SK-N-SH (cell line): Measurements from ENCODE around the gene PSMG4. TPM values are rescaled to one million over a fixed set of nuclear protein-coding genes. Genes with fewer than 3 reads are reported as not detected.

Experiments
- CTCF ChIA-PET: fragments of 300-600, 350-600 bp; formaldehyde crosslinking; extraction: SDS; loops from one replicate; lab custom pipeline; 2021; lab: Yijun Ruan, JAX
- POLR2A ChIA-PET: fragments of 350-600 bp; sonication (Branson Sonifier 250); formaldehyde crosslinking; extraction: SDS; loops from one replicate; lab custom pipeline; 2020; ENCODE audit warnings: antibody characterized with exemption, inconsistent platforms; lab: Yijun Ruan, JAX
- DNase-seq: peaks from one replicate; pipeline ENCODE4 v3.0.0; 2012
- H2AFZ ChIP-seq: fragments of 200-600 bp; sonication (generic); 2 replicates; pipeline ENCODE4 v1.8.1; 2016; ENCODE audit warnings: antibody characterized with exemption, mild to moderate bottlenecking, low read depth
- H3F3A ChIP-seq: fragments of 200-600 bp; sonication (generic); replicated peaks from 2 replicates; pipeline ENCODE3; 2016; ENCODE audit warnings: antibody characterized with exemption, mild to moderate bottlenecking; ENCODE audit not compliant: insufficient read depth
- H3K27ac ChIP-seq, 2 experiments: fragments of 200-500 bp in 1 of 2; fragments of 200-600 bp in 1 of 2; sonication (Bioruptor generic) in 1 of 2; sonication (generic), shearing (Covaris generic) in 1 of 2; 2 replicates each; pipeline versions ENCODE4 v1.5.1 to v1.6.1; 2014 to 2016; ENCODE audit warnings: low read depth in 2 of 2, inconsistent platforms in 1 of 2, low read length in 1 of 2, mild to moderate bottlenecking in 1 of 2, mixed read lengths in 1 of 2
- H3K27me3 ChIP-seq: fragments of 200-600 bp; sonication (generic), shearing (Covaris generic); 2 replicates; pipeline ENCODE4 v1.6.1; 2016; ENCODE audit warnings: mixed run types; ENCODE audit not compliant: insufficient read depth
- H3K36me3 ChIP-seq, 2 experiments: fragments of 200-500 bp in 1 of 2; fragments of 200-600 bp in 1 of 2; sonication (Bioruptor generic) in 1 of 2; sonication (generic) in 1 of 2; replicated peaks in 1 of 2; 2 replicates each; pipeline versions ENCODE3 to v1.5.1; 2014 to 2016; ENCODE audit warnings: low read length in 1 of 2, mild to moderate bottlenecking in 1 of 2; ENCODE audit not compliant: insufficient read depth in 2 of 2, control insufficient read depth in 1 of 2
- H3K4me1 ChIP-seq, 2 experiments: fragments of 200-500 bp in 1 of 2; fragments of 200-600 bp in 1 of 2; sonication (Bioruptor generic) in 1 of 2; sonication (generic), shearing (Covaris generic) in 1 of 2; 2 replicates each; pipeline versions ENCODE4 v1.5.1 to v1.6.1; 2014 to 2016; ENCODE audit warnings: low read depth in 1 of 2, low read length in 1 of 2, mixed run types in 1 of 2; ENCODE audit not compliant: insufficient read depth in 2 of 2, control insufficient read depth in 1 of 2
- H3K4me2 ChIP-seq: fragments of 200-600 bp; sonication (generic), shearing (Covaris generic); 2 replicates; pipeline ENCODE4 v1.6.1; 2017; ENCODE audit warnings: mixed run types
- H3K4me3 ChIP-seq, 2 experiments: fragments of 200-500 bp in 1 of 2; fragments of 200-600 bp in 1 of 2; sonication (Bioruptor generic) in 1 of 2; sonication (generic), shearing (Covaris generic) in 1 of 2; 2 replicates each; pipeline versions ENCODE4 v1.5.1 to v1.8.1; 2014 to 2016; ENCODE audit warnings: low read depth in 2 of 2, inconsistent platforms in 1 of 2, low read length in 1 of 2, mild to moderate bottlenecking in 1 of 2, mixed read lengths in 1 of 2, moderate library complexity in 1 of 2
- H3K79me2 ChIP-seq: fragments of 200-600 bp; sonication (generic); 2 replicates; pipeline ENCODE4 v1.8.1; 2017; ENCODE audit warnings: mild to moderate bottlenecking; ENCODE audit not compliant: insufficient read depth
- H3K9ac ChIP-seq: fragments of 200-600 bp; sonication (generic); 2 replicates; pipeline ENCODE4 v1.6.1; 2017; ENCODE audit warnings: mixed run types
- H3K9me2 ChIP-seq: fragments of 200-600 bp; sonication (generic); 2 replicates; pipeline ENCODE4 v1.6.1; 2017; ENCODE audit warnings: mixed run types
- H3K9me3 ChIP-seq: fragments of 200-600 bp; sonication (generic); 2 replicates; pipeline ENCODE4 v1.6.1; 2017; ENCODE audit warnings: mixed run types, mild to moderate bottlenecking, moderate library complexity
- H4K20me1 ChIP-seq: fragments of 200-600 bp; sonication (generic); 2 replicates; pipeline ENCODE4 v1.6.1; 2017; ENCODE audit warnings: mild to moderate bottlenecking, mixed run types; ENCODE audit not compliant: insufficient read depth
- CHD2 ChIP-seq: fragments of 150-350 bp; IDR thresholded peaks from 2 replicates; pipeline ENCODE4 v1.6.1; 2018; ENCODE audit warnings: low read length; ENCODE audit not compliant: partially characterized antibody
- CTCF ChIP-seq: fragments of 200-600 bp; sonication (generic); IDR thresholded peaks from 2 replicates; pipeline ENCODE4 v1.6.1; 2017; ENCODE audit warnings: antibody characterized with exemption, mild to moderate bottlenecking, moderate library complexity
- EP300 ChIP-seq, 2 experiments: IDR thresholded peaks; 2 replicates each; pipeline versions ENCODE4 v1.4.0 to v1.6.1; 2012; ENCODE audit warnings: borderline replicate concordance in 1 of 2, low read depth in 1 of 2, low read length in 1 of 2
- FOXJ3 ChIP-seq: sonication (generic); formaldehyde crosslinking; IDR thresholded peaks from 2 replicates; pipeline ENCODE4 v1.5.1; 2020; ENCODE audit warnings: mild to moderate bottlenecking, missing genetic modification reagents
- FOXM1 ChIP-seq: IDR thresholded peaks from 2 replicates; pipeline ENCODE4 v1.4.0; 2012; ENCODE audit warnings: low read depth, mild to moderate bottlenecking
- GATA2 ChIP-seq: sonication (generic); formaldehyde crosslinking; IDR thresholded peaks from 2 replicates; pipeline ENCODE4 v1.5.0; 2020; ENCODE audit warnings: mild to moderate bottlenecking, missing genetic modification reagents
- IRF3 ChIP-seq: fragments of 150-350 bp; IDR thresholded peaks from 2 replicates; pipeline ENCODE4 v1.6.1; 2016; ENCODE audit warnings: mild to moderate bottlenecking, low read depth, low read length
- JUND ChIP-seq: IDR thresholded peaks from 2 replicates; pipeline ENCODE4 v1.4.0; 2012
- MAX ChIP-seq: IDR thresholded peaks from 2 replicates; pipeline ENCODE4 v1.4.0; 2012; ENCODE audit warnings: low read depth
- MXI1 ChIP-seq: IDR thresholded peaks from 2 replicates; pipeline ENCODE4 v1.6.1; 2012; ENCODE audit warnings: mild to moderate bottlenecking, low read depth, low read length, improper control_type of control experiment
- NFIC ChIP-seq: IDR thresholded peaks from 2 replicates; pipeline ENCODE4 v1.4.0; 2012; ENCODE audit warnings: borderline replicate concordance
- NRF1 ChIP-seq: IDR thresholded peaks from 2 replicates; pipeline ENCODE4 v1.6.1; 2012; ENCODE audit warnings: low read depth, mild to moderate bottlenecking, low read length
- REST ChIP-seq: IDR thresholded peaks from 2 replicates; pipeline ENCODE4 v1.6.1; 2012; ENCODE audit warnings: mild to moderate bottlenecking, low read depth, low read length, moderate library complexity
- RFX5 ChIP-seq: IDR thresholded peaks from 2 replicates; pipeline ENCODE4 v1.6.1; 2012; ENCODE audit warnings: mild to moderate bottlenecking, improper control_type of control experiment, low read length
- SIN3A ChIP-seq: IDR thresholded peaks from 2 replicates; pipeline ENCODE4 v1.6.1; 2012; ENCODE audit warnings: low read depth, mild to moderate bottlenecking, low read length, moderate library complexity, borderline replicate concordance
- TCF12 ChIP-seq: IDR thresholded peaks from 2 replicates; pipeline ENCODE4 v1.4.0; 2012
- USF2 ChIP-seq: fragments of 150-350 bp; IDR thresholded peaks from 2 replicates; pipeline ENCODE4 v1.6.1; 2017; ENCODE audit warnings: antibody characterized with exemption, low read length, low read depth, borderline replicate concordance
- YY1 ChIP-seq: IDR thresholded peaks from 2 replicates; pipeline ENCODE4 v1.4.0; 2012; ENCODE audit warnings: low read depth, mild to moderate bottlenecking
- ZBTB33 ChIP-seq: IDR thresholded peaks from 2 replicates; pipeline ENCODE4 v1.4.0; 2012; ENCODE audit warnings: low read depth, borderline replicate concordance
- WGBS: methylation state at CpG from one replicate; pipeline ENCODE4 v1.1.6; 2017; ENCODE audit warnings: low lambda C conversion rate; 5-methylcytosine and 5-hydroxymethylcytosine counted together
- polyA plus RNA-seq, 3 experiments: library from polyadenylated mRNA; depleted of rRNA; stranded (reverse); fragments of >200 nt; gene quantifications; 2 replicates each; pipeline ENCODE4 v1.2.3, GENCODE V29; 2012

PSMG4 gene
- polyA plus RNA-seq, 1 of the 3 experiments (the other 2 are of a cell fraction) = 61.3 TPM

- TF ChIP-seq SIN3A (no peak), MXI1 (no peak), CTCF (no peak), GATA2 (no peak), TCF12 (no peak)
- TF ChIP-seq, all 33 proteins: peak for 0
These were observed 27.0 kb downstream of the PSMG4 start (continued) for GRCh38 chr6:3285732-3286131.

GRCh38 chr6:3286641-3287171 is 28.0 kb downstream of the PSMG4 start:
- no peak for TF ChIP-seq USF2
- no peak for TF ChIP-seq IRF3
- no peak for TF ChIP-seq FOXM1
- no peak for TF ChIP-seq RFX5
- no peak for TF ChIP-seq NFIC
- no peak for TF ChIP-seq ZBTB33
- TF ChIP-seq CHD2 = no peak
- TF ChIP-seq NRF1 = no peak
- TF ChIP-seq YY1 = no peak
- TF ChIP-seq JUND = no peak
- no peak for TF ChIP-seq TCF12
- TF ChIP-seq MAX = no peak
- TF ChIP-seq EP300 (IDR thresholded peaks at IDR 0.05; ENCODE audit: borderline replicate concordance in 1 of 2, low read depth in 1 of 2, low read length in 1 of 2) = no peak
- no peak for TF ChIP-seq REST
- TF ChIP-seq FOXJ3 (CRISPR knock-in tag) = no peak
- CTCF ChIA-PET = interaction anchor here (1.1 to 2.2 kb wide), 3 partner anchors 13 to 446 kb away, joined by 3 to 17 read pairs (median 7); no protein-coding TSS in a partner anchor
- Histone ChIP-seq H3F3A (no peaks in the 10 kb centered on the region), H3K79me2 (no peaks in the 10 kb centered on the region), H3K9ac (no peak overlapping the region), H3K27ac (no peak overlapping the region), H3K9me2 (no peaks in the 10 kb centered on the region), H2AFZ (no peak overlapping the region), H3K36me3 (no peaks in the 10 kb centered on the region), H3K9me3 (no peaks in the 10 kb centered on the region), H3K4me2 (no peak overlapping the region), H3K27me3 (no peaks in the 10 kb centered on the region), H3K4me3 (no peak overlapping the region), H3K4me1 (peaks cover 7% of the 10 kb centered on the region in 2 experiments; a peak in 2 of 4 replicates), H4K20me1 (peaks cover 8% of the 10 kb centered on the region; the same call in 1 of the 2 replicates)
- no peak for DNase-seq
- 91% methylated on average over 6 of the region's 24 CpGs for WGBS
- POLR2A ChIA-PET = no interaction called here
